Stomach (tissue), 4 donors: ENCODE data around the gene PTMA.

Experiments
- CTCF ChIP-seq, 7 experiments: fragments of 450-650 bp in 4 of 7; fragments of 200-600 bp in 3 of 7; sonication (generic) in 3 of 7; IDR thresholded peaks; one replicate each; pipeline ENCODE4 v1.5.1; 2016 to 2019; ENCODE audit warnings: antibody characterized with exemption in 7 of 7, control low read depth in 2 of 7, mild to moderate bottlenecking in 1 of 7
- EP300 ChIP-seq: sonication (generic); formaldehyde crosslinking; IDR thresholded peaks from one replicate; pipeline ENCODE4 v1.6.1; 2017; ENCODE audit warnings: antibody characterized with exemption
- POLR2A ChIP-seq, 4 donors: fragments of 450-650 bp; IDR thresholded peaks; one replicate each; pipeline ENCODE4 v1.6.1; 2016; ENCODE audit warnings: antibody characterized with exemption in 4 of 4, control low read depth in 2 of 4, mild to moderate bottlenecking in 1 of 4, moderate library complexity in 1 of 4
- POLR2AphosphoS5 ChIP-seq, 3 donors: sonication (generic); formaldehyde crosslinking; IDR thresholded peaks; one replicate each; pipeline ENCODE4 v1.6.1; 2016; ENCODE audit warnings: antibody characterized with exemption in 3 of 3

- TF ChIP-seq CTCF (IDR thresholded peaks at IDR 0.05) (no peak), EP300 (no peak), POLR2A (IDR thresholded peaks at IDR 0.05) (no peak), POLR2AphosphoS5 (IDR thresholded peaks at IDR 0.05) (peak in 2 of 3 donors; percentile 64 to 78)
Observed at GRCh38 chr2:231673348-231673770, 35.0 kb upstream of the PTMA start.
